ENCODE data around the gene MACROD2.

Gene MACROD2

GRCh38 chr20:14422892-14423291 is 427.6 kb downstream of the MACROD2 start:
- DNase-seq: no peak

- DNase-seq: no peak
Observed at GRCh38 chr20:14431568-14431967, 436.3 kb downstream of the MACROD2 start.

- DNase-seq: no peak
Observed at GRCh38 chr20:14432085-14432484, 436.8 kb downstream of the MACROD2 start.

GRCh38 chr20:14432597-14432996 is 437.3 kb downstream of the MACROD2 start:
- DNase-seq: no peak

GRCh38 chr20:14434384-14435136 is 439.2 kb downstream of the MACROD2 start:
- no peak for DNase-seq

GRCh38 chr20:14441201-14441600 is 445.9 kb downstream of the MACROD2 start:
- no peak for DNase-seq

GRCh38 chr20:14444106-14444505 is 448.8 kb downstream of the MACROD2 start:
- DNase-seq: no peak

GRCh38 chr20:14445310-14445709 is 450.0 kb downstream of the MACROD2 start:
- DNase-seq: no peak

- DNase-seq: no peak
Observed at GRCh38 chr20:14445902-14446301, 450.6 kb downstream of the MACROD2 start.

- DNase-seq: no peak
Observed at GRCh38 chr20:14446446-14446845, 451.1 kb downstream of the MACROD2 start.

- DNase-seq: no peak
Observed at GRCh38 chr20:14449323-14449722, 454.0 kb downstream of the MACROD2 start.

- DNase-seq: no peak
Observed at GRCh38 chr20:14450256-14450655, 454.9 kb downstream of the MACROD2 start.

GRCh38 chr20:14451458-14451857 is 456.1 kb downstream of the MACROD2 start:
- DNase-seq: no peak

- no peak for DNase-seq
Observed at GRCh38 chr20:14453259-14453658, 457.9 kb downstream of the MACROD2 start.

GRCh38 chr20:14454296-14454695 is 459.0 kb downstream of the MACROD2 start:
- DNase-seq: no peak

- DNase-seq: peak; percentile 27
Observed at GRCh38 chr20:14467104-14467827, 471.9 kb downstream of the MACROD2 start.

GRCh38 chr20:14470231-14470899 is 475.0 kb downstream of the MACROD2 start:
- DNase-seq: peak; percentile 2

- DNase-seq: no peak
Observed at GRCh38 chr20:14470977-14471661, 475.8 kb downstream of the MACROD2 start.

- no peak for DNase-seq
Observed at GRCh38 chr20:14477125-14477524, 481.8 kb downstream of the MACROD2 start.

GRCh38 chr20:14478126-14478525 is 482.8 kb downstream of the MACROD2 start:
- no peak for DNase-seq

- DNase-seq: no peak
Observed at GRCh38 chr20:14481863-14482262, 486.5 kb downstream of the MACROD2 start.

GRCh38 chr20:14488212-14488611 is 492.9 kb downstream of the MACROD2 start:
- no peak for DNase-seq

Data from NCI-H2029 (cell line).